Uterus (tissue), 4 donors: ENCODE results near the gene DZANK1. TPM values are rescaled to one million over a fixed set of nuclear protein-coding genes. Genes with fewer than 3 reads are reported as not detected.

Source experiments
- DNase-seq, 2 donors: peaks; one replicate each; pipeline ENCODE4 v3.0.0-alpha.2; 2019 to 2020
- H3K27ac ChIP-seq, 2 donors: fragments of 200-600 bp; sonication (generic); 1 replicate in 1 of 2; 2 replicates in 1 of 2; pipeline ENCODE4 v1.5.1; 2016 to 2018
- H3K27me3 ChIP-seq, 2 donors: fragments of 200-600 bp; sonication (generic); one replicate each; pipeline ENCODE4 v1.5.1; 2018 to 2019; ENCODE audit warnings: control low read depth in 1 of 2
- H3K36me3 ChIP-seq, 2 donors: fragments of 200-600 bp; sonication (generic); one replicate each; pipeline ENCODE4 v1.5.1; 2019; ENCODE audit warnings: control low read depth in 1 of 2
- H3K4me1 ChIP-seq, 2 donors: fragments of 200-600 bp; sonication (generic); one replicate each; pipeline ENCODE4 v1.5.1; 2018 to 2019; ENCODE audit warnings: control low read depth in 1 of 2
- H3K4me3 ChIP-seq, 2 donors: fragments of 200-600 bp; sonication (generic); 1 replicate in 1 of 2; 2 replicates in 1 of 2; pipeline ENCODE4 v1.5.1; 2018 to 2019; ENCODE audit warnings: mild to moderate bottlenecking in 1 of 2
- H3K9me3 ChIP-seq, 2 donors: fragments of 200-600 bp; sonication (generic); one replicate each; pipeline ENCODE4 v1.5.1; 2019; ENCODE audit warnings: control low read depth in 1 of 2
- CTCF ChIP-seq, 4 experiments: fragments of 200-600 bp in 2 of 4; fragments of 450-650 bp in 2 of 4; sonication (generic) in 2 of 4; IDR thresholded peaks; one replicate each; pipeline ENCODE4 v1.5.1; 2016 to 2019; ENCODE audit warnings: antibody characterized with exemption in 4 of 4, mild to moderate bottlenecking in 2 of 4, moderate library complexity in 1 of 4
- POLR2A ChIP-seq, 2 donors: fragments of 450-650 bp; IDR thresholded peaks; one replicate each; pipeline ENCODE4 v1.6.1; 2016; ENCODE audit warnings: antibody characterized with exemption in 2 of 2, mild to moderate bottlenecking in 1 of 2, moderate library complexity in 1 of 2
- intact Hi-C: fragments of 100-400 bp; cut with DNase I; formaldehyde crosslinking; loops from one replicate; pipeline ENCODE4 v1.15.1; 2023; ENCODE audit warnings: low total_unique reads
- total RNA-seq, 4 donors: library from RNA; depleted of rRNA in 3 of 4; stranded (reverse); fragments of >200 nt in 3 of 4; gene quantifications; one replicate each; pipeline versions ENCODE4 v1.1.0 to v1.2.4, GENCODE V29; 2014 to 2023
- donor health status: DM: yes; HTN: yes; CAD: no.

The DZANK1 gene
- total RNA-seq, 4 donors from 2014 or later = 3.7 to 10.0 (median 4.2) TPM

- Histone ChIP-seq H3K4me1 (no peaks in the 10 kb centered on the region), H3K27me3 (no peaks in the 10 kb centered on the region), H3K4me3 (no peak overlapping the region), H3K36me3 (no peaks in the 10 kb centered on the region), H3K9me3 (no peaks in the 10 kb centered on the region), H3K27ac (no peak overlapping the region)
- DNase-seq = no peak
- TF ChIP-seq CTCF (IDR thresholded peaks at IDR 0.05) (no peak), POLR2A (IDR thresholded peaks at IDR 0.05) (no peak)
- intact Hi-C loops = no loop called here
These were observed 26.4 kb downstream of the DZANK1 start for GRCh38 chr20:18440403-18440802.

GRCh38 chr20:18436847-18437246 is 30.0 kb downstream of the DZANK1 start:
- DNase-seq = no peak
- TF ChIP-seq CTCF (IDR thresholded peaks at IDR 0.05) (no peak), POLR2A (IDR thresholded peaks at IDR 0.05) (no peak)
- no peaks in the 10 kb centered on the region for H3K4me1 ChIP-seq
- H3K36me3 ChIP-seq = no peaks in the 10 kb centered on the region
- intact Hi-C loops = no loop called here
- no peaks in the 10 kb centered on the region for H3K27me3 ChIP-seq
- H3K9me3 ChIP-seq = no peaks in the 10 kb centered on the region
- H3K27ac ChIP-seq = no peak overlapping the region
- H3K4me3 ChIP-seq = no peak overlapping the region

- Histone ChIP-seq H3K36me3 (no peaks in the 10 kb centered on the region), H3K4me3 (no peak overlapping the region), H3K27me3 (no peaks in the 10 kb centered on the region), H3K4me1 (no peaks in the 10 kb centered on the region), H3K9me3 (no peaks in the 10 kb centered on the region), H3K27ac (no peak overlapping the region)
- intact Hi-C loops = no loop called here
- TF ChIP-seq POLR2A (IDR thresholded peaks at IDR 0.05) = no peak
- no peak for DNase-seq
These were observed 35.6 kb downstream of the DZANK1 start for GRCh38 chr20:18431206-18431605.

- Histone ChIP-seq H3K4me1 (no peaks in the 10 kb centered on the region), H3K4me3 (no peak overlapping the region), H3K36me3 (no peaks in the 10 kb centered on the region), H3K27ac (no peak overlapping the region), H3K27me3 (no peaks in the 10 kb centered on the region), H3K9me3 (no peaks in the 10 kb centered on the region)
- TF ChIP-seq CTCF (IDR thresholded peaks at IDR 0.05) (no peak), POLR2A (IDR thresholded peaks at IDR 0.05) (no peak)
- intact Hi-C loops = no loop called here
- no peak for DNase-seq
These were observed 36.5 kb downstream of the DZANK1 start for GRCh38 chr20:18430172-18430826.

GRCh38 chr20:18428490-18429173 is 38.2 kb downstream of the DZANK1 start:
- DNase-seq = peak in 1 of 2 donors; percentile 31
- H3K27me3 ChIP-seq = no peaks in the 10 kb centered on the region
- H3K27ac ChIP-seq = no peak overlapping the region
- TF ChIP-seq POLR2A (IDR thresholded peaks at IDR 0.05) = no peak
- TF ChIP-seq CTCF (IDR thresholded peaks at IDR 0.05) = no peak
- H3K36me3 ChIP-seq = no peaks in the 10 kb centered on the region
- no peak overlapping the region for H3K4me3 ChIP-seq
- no peaks in the 10 kb centered on the region for H3K4me1 ChIP-seq
- no peaks in the 10 kb centered on the region for H3K9me3 ChIP-seq
- intact Hi-C loops = no loop called here
